Fibroblast of lung (primary cell): ENCODE data around the gene ANAPC16. TPM values are rescaled to one million over a fixed set of nuclear protein-coding genes. Genes with fewer than 3 reads are reported as not detected.
A peak's percentile ranks its signal among the peaks of the same experiment; 100 is the strongest.

Source experiments
- DNase-seq, 2 donors: peaks; one replicate each; pipeline versions ENCODE4 v3.0.0 to v3.0.0-alpha.2; 2010; ENCODE audit warnings: low read depth in 2 of 2
- H2AFZ ChIP-seq: 2 replicates; pipeline ENCODE4 v1.5.1; 2012; ENCODE audit warnings: low read length, control low read depth, inconsistent platforms
- H3K27ac ChIP-seq: 2 replicates; pipeline ENCODE4 v1.5.1; 2011; ENCODE audit warnings: low read length, control low read depth; ENCODE audit not compliant: insufficient read depth
- H3K27me3 ChIP-seq: 2 replicates; pipeline ENCODE4 v1.5.1; 2011; ENCODE audit warnings: mild to moderate bottlenecking, low read length; ENCODE audit not compliant: control insufficient read depth, insufficient read depth
- H3K36me3 ChIP-seq: 2 replicates; pipeline ENCODE4 v1.5.1; 2011; ENCODE audit warnings: low read length; ENCODE audit not compliant: control insufficient read depth, insufficient read depth
- H3K4me1 ChIP-seq: 2 replicates; pipeline ENCODE4 v1.5.1; 2011; ENCODE audit warnings: low read length; ENCODE audit not compliant: control insufficient read depth, insufficient read depth; ENCODE audit errors: extremely low read depth
- H3K4me2 ChIP-seq: 2 replicates; pipeline ENCODE4 v1.5.1; 2011; ENCODE audit warnings: low read length, control low read depth; ENCODE audit not compliant: insufficient read depth; ENCODE audit errors: extremely low read depth
- H3K4me3 ChIP-seq, 4 experiments: fragments of 200-600 bp in 1 of 4; sonication (generic) in 1 of 4; replicated peaks in 1 of 4; 2 replicates each; pipeline ENCODE4 v1.5.1; 2011 to 2016; ENCODE audit warnings: low read length in 4 of 4, low read depth in 3 of 4, mild to moderate bottlenecking in 3 of 4, control low read depth in 2 of 4, inconsistent platforms in 1 of 4, mixed read lengths in 1 of 4; ENCODE audit not compliant: insufficient read depth in 1 of 4; ENCODE audit errors: control extremely low read depth in 1 of 4
- H3K79me2 ChIP-seq: 2 replicates; pipeline ENCODE4 v1.5.1; 2012; ENCODE audit warnings: mild to moderate bottlenecking, low read length, inconsistent platforms; ENCODE audit not compliant: control insufficient read depth, insufficient read depth
- H3K9ac ChIP-seq: 2 replicates; pipeline ENCODE4 v1.5.1; 2011; ENCODE audit warnings: mild to moderate bottlenecking, low read length, control low read depth; ENCODE audit not compliant: insufficient read depth
- H3K9me3 ChIP-seq: 2 replicates; pipeline ENCODE4 v1.5.1; 2012; ENCODE audit warnings: low read depth, low read length; ENCODE audit not compliant: control insufficient read depth, insufficient read depth
- H4K20me1 ChIP-seq: 2 replicates; pipeline ENCODE4 v1.5.1; 2011; ENCODE audit warnings: low read length; ENCODE audit not compliant: control insufficient read depth, insufficient read depth; ENCODE audit errors: extremely low read depth
- CTCF ChIP-seq, 2 donors: IDR thresholded peaks in 1 of 2; conservative IDR thresholded peaks in 1 of 2; 1 replicate in 1 of 2; 2 replicates in 1 of 2; pipeline ENCODE4 v1.5.1; 2011 to 2012; ENCODE audit warnings: low read length in 2 of 2, control low read depth in 1 of 2, inconsistent platforms in 1 of 2, low read depth in 1 of 2, mild to moderate bottlenecking in 1 of 2
- EZH2 ChIP-seq: IDR thresholded peaks from 2 replicates; pipeline ENCODE4 v1.5.1; 2012; ENCODE audit warnings: low read length, control low read depth, mild to moderate bottlenecking; ENCODE audit errors: missing control alignments
- polyA plus RNA-seq, 2 donors: library from polyadenylated mRNA; depleted of rRNA in 1 of 2; stranded (reverse) in 1 of 2; unstranded in 1 of 2; fragments of >200 nt; gene quantifications; 2 replicates each; pipeline ENCODE4 v1.2.1, GENCODE V29; 2011 to 2012; ENCODE audit warnings: missing spikeins in 1 of 2
- total RNA-seq: library from RNA; depleted of rRNA; stranded (reverse); fragments of >200 nt; gene quantifications from 2 replicates; pipeline ENCODE4 v1.2.1, GENCODE V29; 2014

The ANAPC16 gene
- total and polyA plus RNA-seq, 2 donors (not counting 1 experiment from before 2014, with no cell fraction given) = 47.2 to 73.6 TPM

- Histone ChIP-seq H3K4me1 (peaks cover 11% of the 10 kb centered on the region), H2AFZ (peak overlapping the region; percentile 48), H3K27ac (peak overlapping the region; percentile 88), H3K27me3 (no peaks in the 10 kb centered on the region), H4K20me1 (no peaks in the 10 kb centered on the region), H3K4me3 (peak overlapping the region; percentile 60 to 98 (median 94)), H3K36me3 (peaks cover 10% of the 10 kb centered on the region), H3K79me2 (peaks cover 20% of the 10 kb centered on the region), H3K9me3 (no peaks in the 10 kb centered on the region), H3K4me2 (peak overlapping the region; percentile 94), H3K9ac (peak overlapping the region; percentile 74)
- no peak for DNase-seq
- TF ChIP-seq EZH2 = no peak
- no peak for TF ChIP-seq CTCF (conservative IDR thresholded peaks at IDR 0.05 in 1 of 2, IDR thresholded peaks at IDR 0.05 in 1 of 2; ENCODE audit: low read depth in 1 of 2, low read length in 2 of 2)
Observed at GRCh38 chr10:72274213-72274729, 58.5 kb downstream of the ANAPC16 start.

- Histone ChIP-seq H3K9ac (peak overlapping the region; percentile 74), H4K20me1 (no peaks in the 10 kb centered on the region), H3K4me1 (peaks cover 11% of the 10 kb centered on the region), H2AFZ (no peak overlapping the region), H3K27ac (peak overlapping the region; percentile 88), H3K36me3 (peaks cover 10% of the 10 kb centered on the region), H3K27me3 (no peaks in the 10 kb centered on the region), H3K79me2 (peaks cover 20% of the 10 kb centered on the region), H3K9me3 (no peaks in the 10 kb centered on the region), H3K4me2 (peak overlapping the region; percentile 94), H3K4me3 (peak overlapping the region; percentile 60 to 98 (median 94))
- TF ChIP-seq EZH2 = no peak
- peak; percentile 59 to 73 for TF ChIP-seq CTCF (conservative IDR thresholded peaks at IDR 0.05 in 1 of 2, IDR thresholded peaks at IDR 0.05 in 1 of 2; ENCODE audit: low read depth in 1 of 2, low read length in 2 of 2)
- peak; percentile 32 to 82 for DNase-seq
Observed at GRCh38 chr10:72274730-72275350, 59.0 kb downstream of the ANAPC16 start.

GRCh38 chr10:72275351-72276012 lies 59.7 kb downstream of the ANAPC16 start:
- H3K36me3 ChIP-seq = peaks cover 10% of the 10 kb centered on the region
- no peak for TF ChIP-seq CTCF (conservative IDR thresholded peaks at IDR 0.05 in 1 of 2, IDR thresholded peaks at IDR 0.05 in 1 of 2; ENCODE audit: low read depth in 1 of 2, low read length in 2 of 2)
- TF ChIP-seq EZH2 = no peak
- peak overlapping the region; percentile 94 for H3K4me2 ChIP-seq
- H3K4me3 ChIP-seq = peak overlapping the region; percentile 60 to 98 (median 94)
- H2AFZ ChIP-seq = no peak overlapping the region
- DNase-seq = peak in 1 of 2 donors; percentile 63
- H3K79me2 ChIP-seq = peaks cover 20% of the 10 kb centered on the region
- no peaks in the 10 kb centered on the region for H4K20me1 ChIP-seq
- H3K9me3 ChIP-seq = no peaks in the 10 kb centered on the region
- H3K27ac ChIP-seq = peak overlapping the region; percentile 88
- H3K4me1 ChIP-seq = peaks cover 11% of the 10 kb centered on the region
- peak overlapping the region; percentile 74 for H3K9ac ChIP-seq
- no peaks in the 10 kb centered on the region for H3K27me3 ChIP-seq
